Measurements from ENCODE around the gene ADAM12.

The ADAM12 gene

DNA sequence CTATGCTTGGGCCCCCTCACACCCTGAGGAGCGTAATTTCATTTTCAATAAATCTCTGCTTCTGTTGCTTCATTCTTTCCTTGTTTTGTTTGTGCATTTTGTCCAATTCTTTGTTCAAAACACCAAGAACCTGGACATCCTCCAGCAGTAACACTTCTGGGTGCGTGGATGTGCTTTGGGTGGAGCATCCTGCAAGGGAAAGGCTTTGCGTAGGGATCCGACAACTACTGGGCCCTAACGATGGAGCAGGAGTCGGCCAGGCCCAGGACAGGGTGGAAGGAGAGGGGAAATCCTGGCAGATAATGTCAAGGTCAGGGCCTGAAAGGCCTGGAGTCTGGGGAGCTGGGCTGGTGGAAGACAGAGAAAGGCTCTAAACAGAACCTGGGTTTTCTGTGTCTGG is 231.8 kb downstream of the ADAM12 start:
- no peak for TF ChIP-seq EZH2 (IDR thresholded peaks at IDR 0.05; ENCODE audit: borderline replicate concordance, low read depth, low read length, severe bottlenecking)
- TF ChIP-seq, protein P1, sequence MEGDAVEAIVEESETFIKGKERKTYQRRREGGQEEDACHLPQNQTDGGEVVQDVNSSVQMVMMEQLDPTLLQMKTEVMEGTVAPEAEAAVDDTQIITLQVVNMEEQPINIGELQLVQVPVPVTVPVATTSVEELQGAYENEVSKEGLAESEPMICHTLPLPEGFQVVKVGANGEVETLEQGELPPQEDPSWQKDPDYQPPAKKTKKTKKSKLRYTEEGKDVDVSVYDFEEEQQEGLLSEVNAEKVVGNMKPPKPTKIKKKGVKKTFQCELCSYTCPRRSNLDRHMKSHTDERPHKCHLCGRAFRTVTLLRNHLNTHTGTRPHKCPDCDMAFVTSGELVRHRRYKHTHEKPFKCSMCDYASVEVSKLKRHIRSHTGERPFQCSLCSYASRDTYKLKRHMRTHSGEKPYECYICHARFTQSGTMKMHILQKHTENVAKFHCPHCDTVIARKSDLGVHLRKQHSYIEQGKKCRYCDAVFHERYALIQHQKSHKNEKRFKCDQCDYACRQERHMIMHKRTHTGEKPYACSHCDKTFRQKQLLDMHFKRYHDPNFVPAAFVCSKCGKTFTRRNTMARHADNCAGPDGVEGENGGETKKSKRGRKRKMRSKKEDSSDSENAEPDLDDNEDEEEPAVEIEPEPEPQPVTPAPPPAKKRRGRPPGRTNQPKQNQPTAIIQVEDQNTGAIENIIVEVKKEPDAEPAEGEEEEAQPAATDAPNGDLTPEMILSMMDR (IDR thresholded peaks at IDR 0.05; ENCODE audit: borderline replicate concordance, extremely low read depth, low read length, poor library complexity, severe bottlenecking) = no peak
- no peak overlapping the region; the same call in 1 of the 2 replicates for H3K4me2 ChIP-seq (ENCODE audit: insufficient read depth, low read length)

DNA sequence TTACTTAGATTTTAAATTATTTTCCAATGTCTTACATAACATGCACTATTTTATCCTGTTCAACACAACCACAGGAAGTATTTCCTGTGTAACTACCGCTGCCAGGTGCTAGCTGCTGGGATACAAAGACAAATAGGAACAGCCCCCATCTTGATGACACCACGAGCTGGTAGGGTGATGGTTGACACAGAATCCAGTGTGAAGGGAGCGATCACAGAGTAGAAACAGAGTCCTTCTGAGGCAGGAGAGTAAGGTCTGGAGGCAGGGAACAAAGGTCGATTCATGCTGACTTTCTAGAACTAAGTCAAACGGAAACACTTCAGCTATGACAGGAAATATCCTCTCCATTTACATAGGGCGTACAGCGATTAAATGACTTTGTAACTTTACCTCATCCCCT is 232.3 kb downstream of the ADAM12 start:
- H3K27ac ChIP-seq (ENCODE audit: low read length) = peak overlapping the region; percentile 75
- peaks cover 2% of the 10 kb centered on the region for H3K9me3 ChIP-seq (ENCODE audit: insufficient read depth, low read length, severe bottlenecking)
- no peak overlapping the region; the same call in 1 of the 2 replicates for H3K9ac ChIP-seq (ENCODE audit: low read depth, low read length)
- DNase-seq (peak; percentile 30), ATAC-seq (ENCODE audit: insufficient read depth, low read depth) (peak; percentile 69)
- peak overlapping the region; percentile 12; the same call in 1 of the 2 replicates for H3K4me2 ChIP-seq (ENCODE audit: insufficient read depth, low read length)
- no peaks in the 10 kb centered on the region for H3K79me2 ChIP-seq (ENCODE audit: insufficient read depth, low read length)
- peak overlapping the region; percentile 60 for H2AFZ ChIP-seq (ENCODE audit: low read depth, low read length)
- H3K4me3 ChIP-seq (ENCODE audit: low read depth in 1 of 2, low read length in 2 of 2) = no peak overlapping the region
- TF ChIP-seq, protein P1 (IDR thresholded peaks at IDR 0.05; ENCODE audit: borderline replicate concordance, extremely low read depth, low read length, poor library complexity, severe bottlenecking) = no peak
- H3K36me3 ChIP-seq (ENCODE audit: insufficient read depth, low read length) = no peaks in the 10 kb centered on the region
- no peaks in the 10 kb centered on the region for H3K27me3 ChIP-seq (ENCODE audit: insufficient read depth, low read length, poor library complexity)
- H3K4me1 ChIP-seq (ENCODE audit: insufficient read depth, low read length) = peaks cover 23% of the 10 kb centered on the region
- no peaks in the 10 kb centered on the region for H4K20me1 ChIP-seq (ENCODE audit: insufficient read depth, low read length)

More for the DNA sequence above, 231.8 kb downstream of the ADAM12 start:
- no peaks in the 10 kb centered on the region for H3K79me2 ChIP-seq (ENCODE audit: insufficient read depth, low read length)
- H3K9ac ChIP-seq (ENCODE audit: low read depth, low read length) = peak overlapping the region; percentile 21; the same call in 1 of the 2 replicates
- H3K36me3 ChIP-seq (ENCODE audit: insufficient read depth, low read length) = no peaks in the 10 kb centered on the region
- no peaks in the 10 kb centered on the region for H3K9me3 ChIP-seq (ENCODE audit: insufficient read depth, low read length, severe bottlenecking)
- H4K20me1 ChIP-seq (ENCODE audit: insufficient read depth, low read length) = no peaks in the 10 kb centered on the region
- H3K27me3 ChIP-seq (ENCODE audit: insufficient read depth, low read length, poor library complexity) = no peaks in the 10 kb centered on the region
- ATAC-seq (ENCODE audit: insufficient read depth, low read depth) = no peak
- peak overlapping the region; percentile 75 for H3K27ac ChIP-seq (ENCODE audit: low read length)
- no peak overlapping the region for H3K4me3 ChIP-seq (ENCODE audit: low read depth in 1 of 2, low read length in 2 of 2)
- peak overlapping the region; percentile 64; the same call in 1 of the 2 replicates for H2AFZ ChIP-seq (ENCODE audit: low read depth, low read length)
- no peak for DNase-seq
- H3K4me1 ChIP-seq (ENCODE audit: insufficient read depth, low read length) = peaks cover 23% of the 10 kb centered on the region

DNA sequence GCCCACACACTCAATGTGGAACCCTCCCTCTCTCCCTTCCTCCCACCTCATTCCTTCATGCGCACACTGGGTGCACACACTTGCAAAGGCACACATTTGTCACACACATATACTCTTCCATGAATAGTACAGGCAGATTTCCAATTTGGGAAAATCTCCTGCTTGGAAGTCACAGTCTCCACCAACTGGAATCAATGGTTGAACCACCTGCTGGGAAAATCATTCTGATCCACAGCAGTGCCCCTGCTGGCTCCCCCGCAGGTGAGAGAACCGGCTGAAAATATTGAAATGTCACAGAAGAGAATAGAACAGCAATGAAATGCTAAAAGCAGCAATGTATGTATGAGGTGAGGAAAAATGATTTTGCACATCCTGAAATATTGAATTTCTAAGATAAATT is 232.7 kb downstream of the ADAM12 start:
- DNase-seq (no peak), ATAC-seq (ENCODE audit: insufficient read depth, low read depth) (no peak)
- Histone ChIP-seq H3K9me3 (ENCODE audit: insufficient read depth, low read length, severe bottlenecking) (peaks cover 3% of the 10 kb centered on the region), H3K79me2 (ENCODE audit: insufficient read depth, low read length) (no peaks in the 10 kb centered on the region), H3K36me3 (ENCODE audit: insufficient read depth, low read length) (no peaks in the 10 kb centered on the region), H3K4me2 (ENCODE audit: insufficient read depth, low read length) (0 out of 2 replicates have a peak overlapping the region, but pooled peaks have one; percentile 12), H3K4me3 (ENCODE audit: low read depth in 1 of 2, low read length in 2 of 2) (no peak overlapping the region), H3K9ac (ENCODE audit: low read depth, low read length) (no peak overlapping the region), H2AFZ (ENCODE audit: low read depth, low read length) (no peak overlapping the region), H3K27me3 (ENCODE audit: insufficient read depth, low read length, poor library complexity) (no peaks in the 10 kb centered on the region), H3K27ac (ENCODE audit: low read length) (peak overlapping the region; percentile 54), H3K4me1 (ENCODE audit: insufficient read depth, low read length) (peaks cover 23% of the 10 kb centered on the region), H4K20me1 (ENCODE audit: insufficient read depth, low read length) (no peaks in the 10 kb centered on the region)
- TF ChIP-seq, protein P1 (IDR thresholded peaks at IDR 0.05; ENCODE audit: borderline replicate concordance, extremely low read depth, low read length, poor library complexity, severe bottlenecking) = no peak
- TF ChIP-seq EZH2 (IDR thresholded peaks at IDR 0.05; ENCODE audit: borderline replicate concordance, low read depth, low read length, severe bottlenecking) = no peak
